ENCODE results near the gene OR4K5.
"Not testable (repeated sequence)": the region's sequence is repeated elsewhere in the genome, so short reads cannot be mapped to it uniquely, and the experiment has no call there.

The OR4K5 gene

GRCh38 chr14:19920021-19920657 lies at the start of gene OR4K5:
Gene OR4K5 (plus strand): TSS chr14:19920607. CDS start chr14:19920607, 0 bp downstream.
- DNase-seq, result no peak

GRCh38 chr14:19873178-19873577 lies 47.2 kb upstream of the OR4K5 start:
- DNase-seq, result no peak

- no peak for DNase-seq
Observed at GRCh38 chr14:19874842-19875241, 45.6 kb upstream of the OR4K5 start, which contains the start of gene OR4K2. Gene OR4K2 (plus strand): TSS chr14:19875142. CDS start chr14:19876268, 1,126 bp downstream.

- DNase-seq, result no peak
Observed at GRCh38 chr14:19878029-19878642, 42.3 kb upstream of the OR4K5 start.

- no peak for DNase-seq
Observed at GRCh38 chr14:19895282-19895681, 25.1 kb upstream of the OR4K5 start.

GRCh38 chr14:19900999-19901398 lies 19.4 kb upstream of the OR4K5 start:
- no peak for DNase-seq

- DNase-seq, result no peak
Observed at GRCh38 chr14:19902409-19902808, 18.0 kb upstream of the OR4K5 start.

- DNase-seq, result no peak
Observed at GRCh38 chr14:19906665-19907064, 13.7 kb upstream of the OR4K5 start.

GRCh38 chr14:19911114-19911513 lies 9.3 kb upstream of the OR4K5 start:
- DNase-seq, result no peak

- no peak for DNase-seq
Observed at GRCh38 chr14:19917243-19917642, 3.2 kb upstream of the OR4K5 start.

GRCh38 chr14:19917955-19918518 lies 2.4 kb upstream of the OR4K5 start:
- no peak for DNase-seq

- no peak for DNase-seq
Observed at GRCh38 chr14:19918553-19919264, 1.7 kb upstream of the OR4K5 start.

GRCh38 chr14:19930617-19931016 lies 10.2 kb downstream of the OR4K5 start, which contains the start of gene OR4K1:
Gene OR4K1 (plus strand): TSS chr14:19930917. CDS start chr14:19935667, 4,750 bp downstream.
- no peak for DNase-seq

GRCh38 chr14:19941668-19942067 lies 21.3 kb downstream of the OR4K5 start:
- no peak for DNase-seq

GRCh38 chr14:19947413-19948090 lies 27.1 kb downstream of the OR4K5 start:
- no peak for DNase-seq

- no peak for DNase-seq
Observed at GRCh38 chr14:19949218-19949617, 28.8 kb downstream of the OR4K5 start.

GRCh38 chr14:19969735-19970134 lies 49.3 kb downstream of the OR4K5 start:
- DNase-seq, result not testable (repeated sequence)

Measured in NCI-H345 (cell line).